ENCODE measurements around the gene PRPF38A.

PRPF38A gene

DNA sequence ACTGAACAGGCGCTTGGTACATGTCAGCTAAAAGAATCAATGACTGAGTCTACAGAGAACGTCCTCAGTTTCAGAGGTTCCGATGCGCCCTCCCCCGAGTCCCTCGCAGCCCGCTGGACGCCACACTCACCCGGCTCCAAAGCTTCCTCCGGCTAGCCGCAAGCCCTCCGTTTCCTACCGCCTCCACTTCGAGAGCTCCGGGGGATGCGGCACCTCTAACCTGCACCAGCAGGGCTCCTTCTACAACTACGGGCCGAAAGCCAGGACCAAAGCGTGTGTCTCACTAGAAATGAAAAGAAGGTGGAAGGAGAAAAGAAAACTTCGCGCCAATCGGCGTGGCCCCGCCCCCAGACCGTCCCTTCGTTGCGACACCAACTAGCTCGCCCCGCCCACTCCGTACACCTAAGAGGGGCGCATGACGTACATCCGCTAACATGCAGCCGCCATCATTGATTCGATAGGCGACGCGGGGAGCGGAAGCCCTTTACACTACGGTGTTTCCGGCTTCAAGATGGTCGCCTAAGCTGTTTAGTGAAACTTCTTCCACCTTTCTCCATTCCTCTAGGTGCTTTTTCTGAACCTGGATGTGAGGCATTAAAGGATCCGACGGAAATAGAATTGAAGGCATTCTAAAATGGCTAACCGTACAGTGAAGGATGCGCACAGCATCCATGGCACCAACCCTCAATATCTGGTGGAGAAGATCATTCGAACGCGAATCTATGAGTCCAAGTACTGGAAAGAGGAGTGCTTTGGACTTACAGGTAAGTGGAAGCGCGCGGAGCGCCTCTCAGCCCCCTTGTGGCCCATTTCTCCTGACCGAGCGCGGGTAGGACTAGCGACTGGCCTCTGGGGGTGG, at the start of gene PRPF38A, which contains the start of gene ORC1:
TSS of gene PRPF38A (plus strand) at position 487 of the 859 bp plus-strand sequence. CDS start at position 635, 148 bp downstream.
TSS of gene ORC1 (minus strand) at position 308 of the 859 bp plus-strand sequence. CDS start 2,200 bp downstream, outside the sequence.
- peak; percentile 98 for DNase-seq (ENCODE audit: low read depth)
- H3K4me3 ChIP-seq (ENCODE audit: low read depth, low read length): peak within 1 kb of the TSS; percentile 77
- TF ChIP-seq, protein P1, sequence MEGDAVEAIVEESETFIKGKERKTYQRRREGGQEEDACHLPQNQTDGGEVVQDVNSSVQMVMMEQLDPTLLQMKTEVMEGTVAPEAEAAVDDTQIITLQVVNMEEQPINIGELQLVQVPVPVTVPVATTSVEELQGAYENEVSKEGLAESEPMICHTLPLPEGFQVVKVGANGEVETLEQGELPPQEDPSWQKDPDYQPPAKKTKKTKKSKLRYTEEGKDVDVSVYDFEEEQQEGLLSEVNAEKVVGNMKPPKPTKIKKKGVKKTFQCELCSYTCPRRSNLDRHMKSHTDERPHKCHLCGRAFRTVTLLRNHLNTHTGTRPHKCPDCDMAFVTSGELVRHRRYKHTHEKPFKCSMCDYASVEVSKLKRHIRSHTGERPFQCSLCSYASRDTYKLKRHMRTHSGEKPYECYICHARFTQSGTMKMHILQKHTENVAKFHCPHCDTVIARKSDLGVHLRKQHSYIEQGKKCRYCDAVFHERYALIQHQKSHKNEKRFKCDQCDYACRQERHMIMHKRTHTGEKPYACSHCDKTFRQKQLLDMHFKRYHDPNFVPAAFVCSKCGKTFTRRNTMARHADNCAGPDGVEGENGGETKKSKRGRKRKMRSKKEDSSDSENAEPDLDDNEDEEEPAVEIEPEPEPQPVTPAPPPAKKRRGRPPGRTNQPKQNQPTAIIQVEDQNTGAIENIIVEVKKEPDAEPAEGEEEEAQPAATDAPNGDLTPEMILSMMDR (IDR thresholded peaks at IDR 0.05; ENCODE audit: insufficient read depth, low read depth, low read length, missing control alignments): peak; percentile 58

- H3K4me3 ChIP-seq (ENCODE audit: low read depth, low read length): no peak overlapping the region
- TF ChIP-seq, protein P1 (IDR thresholded peaks at IDR 0.05; ENCODE audit: insufficient read depth, low read depth, low read length, missing control alignments): no peak
- no peak for DNase-seq (ENCODE audit: low read depth)
Observed at GRCh38 chr1:52355436-52355835, 49.0 kb upstream of the PRPF38A start.

- TF ChIP-seq, protein P1 (IDR thresholded peaks at IDR 0.05; ENCODE audit: insufficient read depth, low read depth, low read length, missing control alignments): no peak
- no peak for DNase-seq (ENCODE audit: low read depth)
- H3K4me3 ChIP-seq (ENCODE audit: low read depth, low read length): no peak overlapping the region
Observed at GRCh38 chr1:52355847-52356505, 48.4 kb upstream of the PRPF38A start.

DNA sequence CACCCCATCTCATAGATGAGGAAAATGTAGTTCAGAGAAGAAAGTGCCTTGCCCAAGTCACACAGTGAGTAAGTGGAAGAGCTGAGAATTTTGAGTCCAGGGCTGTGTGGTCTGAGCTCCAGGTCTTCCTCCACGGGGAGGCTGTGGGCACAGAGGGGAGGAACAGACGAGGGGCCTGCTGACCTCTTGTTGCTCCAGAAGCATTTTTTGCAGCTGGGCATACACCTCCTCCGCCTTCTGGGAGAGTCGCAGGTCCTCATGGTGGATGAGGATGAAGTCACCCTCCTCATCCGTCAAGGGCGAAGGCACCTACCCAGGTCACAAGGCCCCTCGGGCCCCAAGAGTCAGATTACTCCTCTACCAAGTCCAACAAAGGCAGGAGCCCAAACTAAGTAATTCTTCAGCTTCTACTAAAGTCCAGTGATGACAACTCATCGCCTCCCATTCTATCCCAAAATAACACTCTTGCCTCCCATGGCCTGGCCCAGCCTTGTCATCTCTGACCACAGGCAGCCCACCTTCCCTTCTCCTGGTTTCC, 47.5 kb upstream of the PRPF38A start:
- no peak for DNase-seq (ENCODE audit: low read depth)
- TF ChIP-seq, protein P1 (IDR thresholded peaks at IDR 0.05; ENCODE audit: insufficient read depth, low read depth, low read length, missing control alignments): no peak
- H3K4me3 ChIP-seq (ENCODE audit: low read depth, low read length): no peak overlapping the region

GRCh38 chr1:52357397-52357796, 47.0 kb upstream of the PRPF38A start:
- TF ChIP-seq, protein P1 (IDR thresholded peaks at IDR 0.05; ENCODE audit: insufficient read depth, low read depth, low read length, missing control alignments): no peak
- no peak for DNase-seq (ENCODE audit: low read depth)
- no peak overlapping the region for H3K4me3 ChIP-seq (ENCODE audit: low read depth, low read length)

DNA sequence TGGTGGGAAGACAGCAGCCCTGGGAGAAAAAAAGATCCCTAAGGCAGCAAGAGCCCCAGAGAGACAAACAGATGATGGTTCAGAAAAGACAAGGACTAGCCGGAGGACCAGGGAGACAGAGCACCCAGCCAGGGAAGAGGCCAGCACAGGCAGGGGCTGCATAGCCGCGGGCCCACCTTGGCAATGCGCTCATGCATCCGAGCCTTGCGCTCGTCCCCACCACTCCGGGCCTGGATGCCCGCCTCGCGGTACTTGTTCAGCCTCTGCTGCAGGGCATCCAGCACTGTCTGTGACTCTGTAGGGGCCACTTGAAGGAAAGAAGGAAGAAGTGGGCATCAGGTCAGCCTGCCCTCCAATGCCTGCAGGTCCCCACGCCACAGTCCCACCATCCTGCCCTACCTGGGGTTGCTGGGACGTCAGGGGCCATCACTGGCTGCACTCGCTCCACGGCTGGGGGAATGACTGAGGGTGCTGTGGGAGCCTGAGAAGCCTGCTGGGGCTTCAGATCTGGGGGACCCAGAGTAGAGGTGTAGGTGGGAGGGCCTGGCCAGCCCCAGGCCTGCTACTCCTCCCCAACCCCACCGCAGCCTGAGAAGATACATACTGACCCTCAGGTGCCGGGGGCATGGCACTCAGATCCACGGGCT, 45.4 kb upstream of the PRPF38A start:
- no peak overlapping the region for H3K4me3 ChIP-seq (ENCODE audit: low read depth, low read length)
- DNase-seq (ENCODE audit: low read depth): no peak
- TF ChIP-seq, protein P1 (IDR thresholded peaks at IDR 0.05; ENCODE audit: insufficient read depth, low read depth, low read length, missing control alignments): no peak

Data from GM12865 (cell line).